A673 (cell line): ENCODE data around the gene RRP8. TPM values are rescaled to one million over a fixed set of nuclear protein-coding genes. Genes with fewer than 3 reads are reported as not detected.

Experiments used
- BruUV-seq: library from RNA; stranded (reverse); fragments of 400-500 nt; replicated peaks from 2 replicates; lab custom pipeline; 2021; lab: Mats Ljungman, UMichigan
- CTCF ChIA-PET: fragments of 300-600 bp; sonication (Branson Sonifier 250); formaldehyde crosslinking; loops from one replicate; lab custom pipeline; 2022; ENCODE audit warnings: antibody characterized with exemption; lab: Charles Lee
- POLR2A ChIA-PET: fragments of 300-600 bp; sonication (Branson Sonifier 250); formaldehyde crosslinking; loops from one replicate; lab custom pipeline; 2022; ENCODE audit warnings: antibody characterized with exemption; ENCODE audit not compliant: low non-redundant PET; lab: Charles Lee
- DNase-seq: peaks from one replicate; pipeline ENCODE4 v3.0.0-alpha.2; 2015; ENCODE audit warnings: low spot score
- H3K27ac ChIP-seq: fragments of 200-600 bp; sonication (generic); 2 replicates; pipeline ENCODE4 v1.5.1; 2016; ENCODE audit warnings: mixed run types, low read depth, mild to moderate bottlenecking, mixed read lengths, antibody characterized with exemption, low read length; ENCODE audit not compliant: poor library complexity, severe bottlenecking
- H3K27me3 ChIP-seq: fragments of 200-600 bp; sonication (generic); replicated peaks from 2 replicates; pipeline ENCODE4 v1.6.1; 2017; ENCODE audit warnings: mixed run types, low read depth, mild to moderate bottlenecking, mixed read lengths, antibody characterized with exemption, low read length; ENCODE audit not compliant: insufficient read depth, poor library complexity
- H3K36me3 ChIP-seq: fragments of 200-600 bp; sonication (generic); 2 replicates; pipeline ENCODE4 v1.6.1; 2016; ENCODE audit warnings: mixed run types, mild to moderate bottlenecking, mixed read lengths, antibody characterized with exemption, low read length; ENCODE audit not compliant: insufficient read depth, poor library complexity, severe bottlenecking
- H3K4me1 ChIP-seq: fragments of 200-600 bp; sonication (generic); 2 replicates; pipeline ENCODE4 v1.6.1; 2017; ENCODE audit warnings: mixed run types, mild to moderate bottlenecking, mixed read lengths, antibody characterized with exemption, low read length; ENCODE audit not compliant: insufficient read depth, poor library complexity, severe bottlenecking
- H3K4me3 ChIP-seq: fragments of 200-600 bp; sonication (generic); 2 replicates; pipeline ENCODE4 v1.5.1; 2016; ENCODE audit warnings: low read depth, mixed run types, mild to moderate bottlenecking, mixed read lengths, low read length; ENCODE audit not compliant: poor library complexity, severe bottlenecking
- H3K9me3 ChIP-seq: fragments of 200-600 bp; sonication (generic); 2 replicates; pipeline ENCODE4 v1.6.1; 2016; ENCODE audit warnings: mixed run types, low read depth, mild to moderate bottlenecking, mixed read lengths, antibody characterized with exemption, low read length; ENCODE audit not compliant: poor library complexity, severe bottlenecking
- CTCF ChIP-seq: fragments of 300-800, 200-600 bp; sonication (generic); conservative IDR thresholded peaks from 2 replicates; pipeline ENCODE4 v1.5.1; 2017; ENCODE audit warnings: low read depth, mild to moderate bottlenecking, antibody characterized with exemption, low read length, moderate library complexity, mixed read lengths
- EZH2 ChIP-seq: fragments of 200-600 bp; sonication (generic); IDR thresholded peaks from 2 replicates; pipeline ENCODE4 v1.6.1; 2017; ENCODE audit warnings: borderline replicate concordance, low read depth, mild to moderate bottlenecking, mixed read lengths, antibody characterized with exemption, low read length; ENCODE audit not compliant: poor library complexity, severe bottlenecking
- intact Hi-C: fragments of 100-400 bp; cut with micrococcal nuclease; formaldehyde crosslinking; loops from one replicate; pipeline ENCODE4 v1.10.0; 2022; ENCODE audit not compliant: unreplicated experiment
- total RNA-seq: library from RNA; stranded (reverse); gene quantifications from 2 replicates; pipeline ENCODE4 v1.2.3, GENCODE V29; 2021

The RRP8 gene
- total RNA-seq, 1 experiment from 2014 or later: 21.6 TPM

DNA sequence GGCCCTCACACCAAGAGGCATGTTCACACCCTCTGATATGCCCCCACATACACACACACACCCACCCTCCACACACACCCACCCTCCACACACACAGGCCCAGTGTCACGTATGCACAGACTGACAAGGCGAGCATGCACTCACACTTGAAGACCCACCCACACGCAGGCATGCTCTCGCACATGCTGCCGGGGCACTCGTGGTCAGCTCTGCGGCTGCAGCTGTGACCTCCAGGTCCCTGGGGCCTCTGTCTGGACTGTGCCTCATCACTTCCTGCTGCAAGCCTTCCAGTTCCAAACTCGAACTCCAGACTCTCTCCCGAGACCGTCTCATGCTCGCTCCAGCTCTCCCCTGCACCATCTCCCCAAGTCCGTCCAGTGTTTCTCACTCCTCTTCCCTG is 42.7 kb upstream of the RRP8 start:
- POLR2A ChIA-PET: interaction anchor here (0.6 kb wide), 1 partner anchor 621 kb away, joined by 13 read pairs; no protein-coding TSS in a partner anchor
- no peaks in the 10 kb centered on the region for H3K9me3 ChIP-seq
- no peak for DNase-seq
- peaks cover 15% of the 10 kb centered on the region for H3K4me1 ChIP-seq
- no peaks in the 10 kb centered on the region for H3K27me3 ChIP-seq
- TF ChIP-seq CTCF (no peak), EZH2 (no peak)
- no peak overlapping the region for H3K4me3 ChIP-seq
- intact Hi-C loops: no loop called here
- CTCF ChIA-PET: no interaction called here
- H3K27ac ChIP-seq: no peak overlapping the region
- no peaks in the 10 kb centered on the region for H3K36me3 ChIP-seq
- no TSS peak for BruUV-seq

DNA sequence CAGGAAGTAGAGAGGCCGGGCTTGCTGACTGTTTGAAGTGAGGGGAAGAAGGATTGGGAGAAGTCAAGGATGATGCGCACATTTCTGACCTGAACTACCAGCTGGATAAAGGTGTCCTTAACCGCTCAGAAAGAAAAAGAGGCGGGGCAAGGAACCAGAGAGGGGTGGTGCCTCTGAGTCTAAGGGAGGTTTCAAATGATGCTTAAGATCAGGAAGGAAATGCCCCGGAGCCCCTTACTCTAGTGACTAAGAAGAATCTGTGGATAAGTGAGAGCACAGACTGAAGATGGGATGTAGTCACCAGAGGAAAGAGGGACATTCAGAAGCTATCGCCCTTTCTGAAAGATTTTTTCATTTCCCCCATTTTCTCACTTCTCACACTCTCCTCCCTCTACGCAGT is 39.5 kb upstream of the RRP8 start:
- no peaks in the 10 kb centered on the region for H3K9me3 ChIP-seq
- no peaks in the 10 kb centered on the region for H3K36me3 ChIP-seq
- H3K4me1 ChIP-seq: peaks cover 15% of the 10 kb centered on the region
- no peak overlapping the region for H3K4me3 ChIP-seq
- no TSS peak for BruUV-seq
- TF ChIP-seq EZH2 (no peak), CTCF (no peak)
- no peaks in the 10 kb centered on the region for H3K27me3 ChIP-seq
- intact Hi-C loops: no loop called here
- no peak overlapping the region for H3K27ac ChIP-seq
- no peak for DNase-seq
- ChIA-PET CTCF (no interaction called here), POLR2A (no interaction called here)

DNA sequence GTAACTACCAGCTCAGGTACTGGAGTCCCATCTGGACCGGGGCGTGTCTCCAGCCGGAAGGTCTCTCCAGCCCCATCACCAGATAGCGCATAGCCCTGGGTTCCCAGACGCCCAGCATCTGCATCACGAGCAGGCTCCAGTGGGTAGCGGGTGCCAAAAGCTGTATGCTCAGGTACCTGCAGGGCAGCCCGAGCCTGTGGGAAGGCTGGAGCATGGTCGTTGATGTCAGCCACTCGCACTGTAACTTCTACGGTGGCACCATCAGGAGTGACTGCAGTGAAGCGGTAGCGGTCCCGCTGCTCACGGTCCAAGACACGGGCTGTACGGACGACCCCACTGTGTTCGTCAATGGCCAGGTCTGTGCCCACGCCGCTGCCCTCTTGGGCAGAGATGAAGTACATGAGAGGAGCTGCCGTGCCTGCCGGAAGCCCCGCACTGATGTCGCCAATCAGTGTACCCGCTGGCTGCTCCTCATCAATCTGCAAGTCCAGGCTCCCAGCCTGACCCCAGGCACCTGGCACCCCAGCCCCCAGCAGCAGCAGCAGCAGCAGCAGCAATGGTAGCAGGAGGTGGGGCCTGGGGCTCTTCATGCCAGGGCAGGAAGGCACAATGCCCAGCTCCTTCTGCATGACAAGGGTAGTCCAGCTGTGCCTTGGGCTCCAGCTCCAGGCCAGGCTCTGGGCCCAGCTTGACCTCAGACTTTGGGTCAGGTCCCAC is 37.7 kb upstream of the RRP8 start:
- intact Hi-C loops: no loop called here
- Histone ChIP-seq H3K9me3 (no peaks in the 10 kb centered on the region), H3K27me3 (no peaks in the 10 kb centered on the region), H3K27ac (no peak overlapping the region), H3K4me1 (no peaks in the 10 kb centered on the region), H3K4me3 (no peak overlapping the region), H3K36me3 (no peaks in the 10 kb centered on the region)
- ChIA-PET CTCF (no interaction called here), POLR2A (no interaction called here)
- TF ChIP-seq EZH2 (no peak), CTCF (no peak)
- no peak for DNase-seq
- BruUV-seq: no TSS peak
